GM10266 (cell line): ENCODE results near the gene VWA8.

ENCODE experiments used
- DNase-seq: peaks from one replicate; pipeline ENCODE4 v3.0.0; 2012; ENCODE audit errors: extremely low spot score
- CTCF ChIP-seq: IDR thresholded peaks from 2 replicates; pipeline ENCODE4 v1.5.1; 2012; ENCODE audit warnings: mild to moderate bottlenecking, low read depth; ENCODE audit not compliant: control insufficient read depth, insufficient read depth; ENCODE audit errors: missing control alignments

VWA8 gene

GRCh38 chr13:41720839-41721561 is 239.9 kb downstream of the VWA8 start:
- TF ChIP-seq CTCF, result no peak
- DNase-seq, result no peak

DNA sequence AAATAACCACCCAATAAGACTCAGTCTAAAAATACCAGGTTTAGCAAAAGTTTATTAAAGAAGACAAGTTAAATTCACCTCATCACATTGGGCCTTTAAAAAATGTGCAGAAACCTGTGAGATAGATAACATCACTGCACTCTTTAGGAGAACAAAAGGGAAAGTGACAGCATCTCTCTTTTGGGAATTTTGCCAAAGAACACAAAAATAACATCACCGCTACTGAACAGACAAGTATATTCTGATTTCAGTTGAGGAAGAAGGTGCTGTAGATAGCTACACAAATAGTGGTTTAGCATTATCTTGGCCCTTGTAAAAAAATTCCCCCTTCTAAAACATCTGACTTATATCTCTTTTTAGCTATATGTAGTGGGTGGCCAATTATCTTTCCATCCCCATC is 244.7 kb downstream of the VWA8 start:
- DNase-seq, result no peak
- no peak for TF ChIP-seq CTCF

DNA sequence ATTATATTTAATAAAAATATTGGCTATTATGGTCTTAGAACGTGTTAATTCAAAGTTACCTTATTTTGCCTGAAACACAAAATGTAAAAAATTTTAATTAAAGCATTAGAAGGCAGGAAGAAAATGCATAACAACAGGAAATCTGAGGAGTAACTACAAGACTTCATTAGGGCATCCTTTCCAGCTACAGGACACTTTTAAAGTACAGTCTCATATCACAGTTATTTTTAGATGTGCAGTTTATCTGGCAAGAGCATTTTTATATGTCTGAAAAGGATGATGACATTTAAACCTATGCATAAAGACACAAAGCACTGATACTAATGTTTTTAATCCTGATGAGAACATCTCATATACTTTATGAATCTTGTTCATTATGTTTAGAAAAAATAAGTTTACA is 247.5 kb downstream of the VWA8 start:
- no peak for TF ChIP-seq CTCF
- no peak for DNase-seq

GRCh38 chr13:41710771-41711170 is 250.1 kb downstream of the VWA8 start:
- no peak for DNase-seq
- no peak for TF ChIP-seq CTCF

GRCh38 chr13:41709511-41709910 is 251.4 kb downstream of the VWA8 start:
- no peak for DNase-seq
- TF ChIP-seq CTCF, result no peak

- TF ChIP-seq CTCF, result no peak
- DNase-seq, result no peak
Observed at GRCh38 chr13:41708713-41709112, 252.2 kb downstream of the VWA8 start.

DNA sequence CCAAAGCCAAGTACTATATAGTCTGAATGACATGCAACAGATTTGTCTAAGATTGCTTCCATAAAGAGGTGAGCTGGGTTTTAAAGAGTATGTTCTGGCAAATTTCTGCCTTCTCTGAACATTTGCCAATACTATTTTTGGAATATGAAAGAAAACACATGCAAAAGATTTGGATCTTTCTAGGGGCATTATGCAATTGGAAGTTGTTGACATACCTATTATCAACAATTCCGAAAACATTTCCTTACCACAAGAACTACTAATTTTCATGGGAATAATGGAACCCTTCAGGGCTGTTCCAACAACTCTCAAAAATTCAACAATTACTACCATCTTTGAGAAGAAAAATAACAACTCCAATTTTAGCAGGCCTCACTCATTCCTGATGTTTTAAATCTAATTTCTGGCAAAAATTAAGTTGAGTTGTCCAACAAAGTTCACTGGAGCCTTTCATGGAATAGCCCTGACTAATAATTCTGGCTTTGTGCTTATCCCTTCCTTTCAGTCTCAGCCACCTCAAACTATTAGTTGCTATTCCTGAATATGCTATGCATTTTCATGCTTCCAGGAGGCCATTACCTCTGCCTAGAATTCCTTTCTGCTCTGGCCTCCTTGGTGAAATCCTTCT is 253.6 kb downstream of the VWA8 start:
- DNase-seq, result no peak
- TF ChIP-seq CTCF, result no peak
